Panc1 (cell line): ENCODE data around the gene PRTN3. TPM values are rescaled to one million over a fixed set of nuclear protein-coding genes. Genes with fewer than 3 reads are reported as not detected.
"Not testable (repeated sequence)": the region's sequence is repeated elsewhere in the genome, so short reads cannot be mapped to it uniquely, and the experiment has no call there.

Experiments
- ATAC-seq: fragments of 200-7000 bp; cut with Tn5 transposase; 2 replicates; pipeline ENCODE4 v1.9.1; 2020; ENCODE audit warnings: mild to moderate bottlenecking, moderate library complexity
- BruUV-seq: library from RNA; stranded (reverse); fragments of 400-500 nt; replicated peaks from 2 replicates; lab custom pipeline; 2021; lab: Mats Ljungman, UMichigan
- CTCF ChIA-PET: fragments of 300-600 bp; sonication (Branson Sonifier 250); formaldehyde crosslinking; loops from one replicate; lab custom pipeline; 2022; ENCODE audit warnings: antibody characterized with exemption; lab: Charles Lee
- POLR2A ChIA-PET: fragments of 300-600 bp; sonication (Branson Sonifier 250); formaldehyde crosslinking; loops from one replicate; lab custom pipeline; 2022; ENCODE audit warnings: antibody characterized with exemption; lab: Charles Lee
- DNase-seq: peaks from one replicate; pipeline ENCODE4 v3.0.0-alpha.2; 2010; ENCODE audit warnings: low read depth, low spot score
- H3K27ac ChIP-seq: 2 replicates; pipeline ENCODE4 v1.5.1; 2011; ENCODE audit warnings: mild to moderate bottlenecking, low read length, inconsistent platforms
- H3K27me3 ChIP-seq: fragments of 200-500 bp; sonication (Bioruptor generic); 2 replicates; pipeline ENCODE4 v1.6.0; 2014; ENCODE audit warnings: low read length, inconsistent platforms; ENCODE audit not compliant: control insufficient read depth, insufficient read depth
- H3K36me3 ChIP-seq: fragments of 200-500 bp; sonication (Bioruptor generic); 2 replicates; pipeline ENCODE4 v1.5.1; 2014; ENCODE audit warnings: inconsistent platforms, mild to moderate bottlenecking, low read length, moderate library complexity; ENCODE audit not compliant: control insufficient read depth, insufficient read depth
- H3K4me1 ChIP-seq: 2 replicates; pipeline ENCODE4 v1.5.1; 2011; ENCODE audit warnings: inconsistent platforms, mild to moderate bottlenecking, low read length, moderate library complexity; ENCODE audit not compliant: control insufficient read depth, insufficient read depth
- H3K4me3 ChIP-seq, 2 experiments: 2 replicates each; pipeline ENCODE4 v1.5.1; 2011 to 2012; ENCODE audit warnings: low read depth in 2 of 2, low read length in 2 of 2, mild to moderate bottlenecking in 2 of 2, inconsistent platforms in 1 of 2, moderate library complexity in 1 of 2
- H3K9me3 ChIP-seq: fragments of 200-500 bp; sonication (Bioruptor generic); 2 replicates; pipeline ENCODE4 v1.5.1; 2014; ENCODE audit warnings: low read depth, mild to moderate bottlenecking, inconsistent platforms, low read length, moderate library complexity; ENCODE audit not compliant: control insufficient read depth, insufficient read depth
- CTCF ChIP-seq: fragments of 450-650 bp; IDR thresholded peaks from 2 replicates; pipeline ENCODE4 v1.5.1; 2017; ENCODE audit warnings: mild to moderate bottlenecking
- POLR2AphosphoS5 ChIP-seq: IDR thresholded peaks from 2 replicates; pipeline ENCODE4 v1.6.1; 2012; ENCODE audit warnings: mild to moderate bottlenecking, low read depth, low read length, moderate library complexity
- REST ChIP-seq, 2 experiments: IDR thresholded peaks; 2 replicates each; pipeline ENCODE4 v1.6.1; 2011 to 2012; ENCODE audit warnings: low read depth in 2 of 2, control low read depth in 1 of 2, low read length in 1 of 2, mild to moderate bottlenecking in 1 of 2, moderate library complexity in 1 of 2; ENCODE audit not compliant: insufficient read depth in 1 of 2
- SIN3A ChIP-seq: IDR thresholded peaks from 2 replicates; pipeline ENCODE4 v1.6.1; 2012; ENCODE audit warnings: low read depth, mild to moderate bottlenecking, low read length, moderate library complexity, borderline replicate concordance; ENCODE audit not compliant: insufficient read depth
- TCF7L2 ChIP-seq: IDR thresholded peaks from 2 replicates; pipeline ENCODE4 v1.6.1; 2011; ENCODE audit warnings: mild to moderate bottlenecking, low read depth, low read length, inconsistent platforms
- in situ Hi-C: cut with HindIII; loops from 2 replicates; pipeline ENCODE4 v1.10.0; 2016; ENCODE audit warnings: low sequenced_read_pairs, low pct_unique_long_range_greater_than_20kb
- intact Hi-C: fragments of 100-400 bp; cut with micrococcal nuclease; formaldehyde crosslinking; loops from one replicate; pipeline ENCODE4 v1.10.0; 2022; ENCODE audit not compliant: unreplicated experiment
- total RNA-seq: library from RNA; stranded (reverse); gene quantifications from one replicate; pipeline ENCODE4 v1.2.1, GENCODE V29; 2021; ENCODE audit not compliant: unreplicated experiment

PRTN3 gene
- total RNA-seq, 1 experiment from 2014 or later, result 1.5 TPM

- Histone ChIP-seq H3K9me3 (no peaks in the 10 kb centered on the region), H3K4me3 (no peak overlapping the region), H3K27ac (no peak overlapping the region), H3K27me3 (no peaks in the 10 kb centered on the region), H3K36me3 (no peaks in the 10 kb centered on the region), H3K4me1 (no peaks in the 10 kb centered on the region)
- ChIA-PET CTCF (interaction anchor here (0.6 kb wide), 1 partner anchor 367 kb away, joined by 3 read pairs; no protein-coding TSS in a partner anchor), POLR2A (no interaction called here)
- in situ Hi-C loops, result no loop called here
- DNase-seq (no peak), ATAC-seq (no peak)
- intact Hi-C loops, result no loop called here
- no TSS peak for BruUV-seq
- no peak for TF ChIP-seq CTCF
- TF ChIP-seq REST (IDR thresholded peaks at IDR 0.05; ENCODE audit: insufficient read depth in 1 of 2, low read depth in 2 of 2, low read length in 1 of 2), result no peak
- TF ChIP-seq POLR2AphosphoS5, result no peak
- TF ChIP-seq TCF7L2, result no peak
- TF ChIP-seq SIN3A, result no peak
These were observed 36.0 kb downstream of the PRTN3 start for GRCh38 chr19:876780-877314.

GRCh38 chr19:877992-878660 is 37.3 kb downstream of the PRTN3 start:
- intact Hi-C loops, DNase-seq, POLR2A ChIA-PET, H3K27me3 ChIP-seq, H3K4me3 ChIP-seq, H3K27ac ChIP-seq, H3K9me3 ChIP-seq, H3K4me1 ChIP-seq, BruUV-seq, ATAC-seq, H3K36me3 ChIP-seq, in situ Hi-C loops: not testable (repeated sequence)
- CTCF ChIA-PET, result interaction anchor here (0.6 to 0.7 kb wide), 2 partner anchors 37 to 94 kb away, joined by 3 to 9 read pairs; no protein-coding TSS in a partner anchor

GRCh38 chr19:878751-879561 is 38.2 kb downstream of the PRTN3 start:
- H3K36me3 ChIP-seq, BruUV-seq, H3K4me1 ChIP-seq, H3K9me3 ChIP-seq, intact Hi-C loops, ATAC-seq, in situ Hi-C loops, H3K27me3 ChIP-seq, H3K27ac ChIP-seq, DNase-seq, H3K4me3 ChIP-seq: not testable (repeated sequence)
- POLR2A ChIA-PET, result interaction anchor here (0.7 kb wide), 2 partner anchors 17 to 20 kb away, joined by 4 to 5 read pairs; no protein-coding TSS in a partner anchor
- CTCF ChIA-PET, result interaction anchor here (0.6 to 0.7 kb wide), 3 partner anchors 78 to 105 kb away, joined by 3 to 4 read pairs (median 4); no protein-coding TSS in a partner anchor
